NK-92 treated with Interleukin-12 subunit alpha and Interleukin-12 subunit beta, amount 100 ng/mL, for 24 hours (cell line): ENCODE results near the gene NDUFB11.

Experiments
- DNase-seq: peaks from one replicate; lab custom pipeline; 2025; lab: John Stamatoyannopoulos, UW

NDUFB11 gene

DNA sequence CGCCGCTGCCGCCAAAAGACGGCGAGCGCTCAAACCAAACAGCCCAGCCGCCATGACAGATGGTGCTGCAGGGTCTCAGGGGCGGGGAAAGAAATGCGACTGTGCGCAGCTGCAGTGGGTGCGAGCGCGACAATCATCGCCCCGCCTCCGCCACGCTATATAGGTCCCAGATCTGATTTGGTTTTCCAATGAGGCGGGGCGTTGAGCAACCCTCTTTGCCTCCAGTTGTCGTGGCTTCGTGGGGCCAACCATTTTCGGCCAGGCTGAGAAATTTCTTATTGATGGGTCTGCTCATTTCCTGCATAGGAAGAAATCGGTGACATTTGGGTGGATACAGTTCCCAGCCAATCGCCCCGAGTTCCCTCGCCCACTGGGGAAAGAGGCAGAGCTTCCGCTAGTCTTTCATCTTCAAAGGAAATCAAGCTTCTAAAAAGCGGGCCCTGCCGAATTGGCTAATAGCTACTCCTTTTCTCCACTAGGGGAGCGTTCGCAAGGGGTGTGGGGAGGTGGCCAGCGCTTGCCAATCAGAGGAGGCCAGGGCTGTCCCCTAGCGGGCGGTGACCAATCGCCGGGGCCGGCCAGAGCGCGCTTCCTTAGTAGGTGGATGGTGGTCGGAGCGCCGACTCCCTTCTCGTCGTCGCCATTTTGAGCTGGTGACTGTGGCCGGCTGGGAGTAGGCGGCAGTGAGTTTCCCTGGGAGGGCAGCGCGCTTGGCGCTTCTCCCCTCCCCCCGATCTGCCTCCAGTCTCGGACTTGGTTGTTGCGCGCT, at the start of gene NDUFB11, which contains the start of gene RBM10:
NDUFB11 (minus strand) TSS at position 77 of the 769 bp plus-strand sequence; CDS start at position 54, 23 bp downstream.
RBM10 (plus strand) TSS at position 596 of the 769 bp plus-strand sequence. CDS start 2,261 bp downstream, outside the sequence.
- DNase-seq = peak; percentile 89

GRCh38 chrX:47193475-47194193, 49.1 kb upstream of the NDUFB11 start, which contains the start of gene UBA1:
UBA1 (plus strand) TSS chrX:47193829; CDS start chrX:47198803, 4,974 bp downstream.
- DNase-seq = peak; percentile 84

- no peak for DNase-seq
Observed at GRCh38 chrX:47191806-47192401, 47.4 kb upstream of the NDUFB11 start.

DNA sequence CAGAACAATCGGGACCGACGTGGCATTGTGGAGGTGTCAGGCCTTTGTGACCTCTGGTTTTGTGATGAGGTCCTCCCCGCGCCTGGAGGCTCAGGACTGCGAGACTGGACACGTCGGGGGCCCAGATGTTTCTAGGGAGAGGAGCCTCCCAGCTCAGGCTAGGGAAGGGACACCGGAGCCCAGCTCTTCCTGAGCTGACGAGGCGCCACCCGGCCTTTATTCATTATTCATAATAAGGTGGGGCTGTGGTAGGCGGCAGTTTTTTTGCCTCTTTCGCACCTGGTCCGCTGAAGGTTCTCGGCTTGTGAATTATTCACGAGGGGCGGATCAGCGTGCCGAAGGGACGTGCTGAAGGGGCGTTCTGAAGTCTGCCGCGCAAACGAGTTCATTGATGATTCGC, 46.8 kb upstream of the NDUFB11 start:
- peak; percentile 27 for DNase-seq

- DNase-seq = peak; percentile 80
Observed at GRCh38 chrX:47190445-47191269, 46.2 kb upstream of the NDUFB11 start.

DNA sequence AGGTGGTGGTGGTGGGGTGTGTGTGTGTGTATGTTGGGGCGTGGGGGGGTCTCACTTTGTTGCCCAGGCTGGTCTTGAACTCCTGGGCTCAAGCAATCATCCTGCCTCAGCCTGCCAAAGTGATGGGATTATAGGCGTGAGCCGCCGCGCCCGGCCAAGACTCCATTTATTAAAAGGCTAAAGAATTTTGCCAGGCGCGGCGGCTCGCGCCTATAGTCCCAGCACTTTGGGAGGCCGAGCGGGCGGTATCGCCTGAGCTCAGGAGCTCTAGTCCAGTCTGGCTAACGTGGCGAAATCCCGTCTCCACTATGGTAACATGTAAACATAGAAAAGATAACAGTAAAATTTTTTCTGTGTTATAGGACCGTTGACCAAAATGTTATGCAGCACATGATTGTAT, 45.4 kb upstream of the NDUFB11 start:
- DNase-seq = no peak

DNA sequence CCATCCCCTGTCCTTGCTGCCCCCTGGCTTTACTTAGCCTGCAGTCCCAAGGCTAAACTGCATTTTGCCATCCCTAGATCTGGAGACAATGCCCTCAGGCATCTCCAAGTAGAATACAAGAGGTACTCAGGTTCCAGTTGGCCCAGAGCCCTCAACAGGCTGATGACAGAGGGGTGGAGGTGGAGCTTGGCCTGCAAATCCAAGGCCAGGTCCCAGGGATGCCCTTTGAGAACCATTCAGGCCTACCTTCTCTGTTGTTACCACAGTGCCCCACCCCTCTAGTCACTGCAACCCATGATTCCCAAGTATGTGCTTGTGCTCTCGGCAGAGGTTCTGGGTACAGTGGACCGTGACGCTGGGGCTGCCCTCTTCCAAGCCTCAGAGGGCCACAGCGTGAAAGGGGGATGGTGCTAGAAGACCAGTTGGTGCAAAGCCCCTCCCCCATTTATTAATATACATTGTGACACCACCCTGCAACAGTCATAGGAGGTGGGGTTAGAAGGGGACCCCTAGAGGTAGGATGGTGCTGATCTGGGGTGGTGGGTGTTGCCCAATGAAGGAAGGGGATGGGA, 42.7 kb upstream of the NDUFB11 start:
- DNase-seq = no peak

GRCh38 chrX:47186096-47186740, 41.7 kb upstream of the NDUFB11 start:
- no peak for DNase-seq

DNA sequence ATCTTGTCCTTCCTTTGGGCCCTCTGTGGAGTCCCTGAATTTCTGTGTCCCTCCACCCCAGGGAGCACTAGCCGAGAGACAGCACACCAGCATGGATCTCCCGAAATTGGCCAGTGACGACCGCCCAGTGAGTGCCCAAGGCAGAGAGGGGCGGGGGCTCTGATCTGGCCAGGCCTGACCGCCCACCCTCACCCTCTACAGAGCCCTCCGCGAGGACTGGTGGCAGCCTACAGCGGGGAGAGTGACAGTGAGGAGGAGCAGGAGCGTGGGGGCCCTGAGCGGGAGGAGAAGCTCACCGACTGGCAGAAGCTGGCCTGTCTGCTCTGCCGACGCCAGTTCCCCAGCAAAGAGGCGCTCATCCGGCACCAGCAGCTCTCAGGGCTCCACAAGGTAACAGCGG, 40.7 kb upstream of the NDUFB11 start:
- DNase-seq = no peak

DNA sequence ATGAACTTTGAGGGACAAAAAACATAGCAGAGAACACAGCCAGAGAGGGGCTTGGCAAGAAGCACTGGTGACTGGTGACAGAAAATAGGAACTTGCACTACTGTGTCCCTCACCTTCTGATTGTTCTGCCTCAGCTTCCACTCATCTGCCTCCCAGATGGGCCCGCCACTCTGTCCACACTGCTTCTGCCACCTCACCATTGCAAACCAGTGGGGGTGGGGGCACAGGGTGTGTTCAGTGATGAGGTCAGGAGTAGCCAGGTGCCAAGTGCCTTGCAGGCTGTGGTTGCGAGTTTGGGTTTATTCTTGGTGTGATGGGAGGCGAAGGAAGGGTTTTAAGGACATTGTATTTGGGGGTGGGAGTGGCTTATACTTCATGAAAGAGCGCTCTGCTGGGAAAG, 40.0 kb upstream of the NDUFB11 start:
- no peak for DNase-seq

- DNase-seq = no peak
Observed at GRCh38 chrX:47182106-47182700, 37.7 kb upstream of the NDUFB11 start.

DNA sequence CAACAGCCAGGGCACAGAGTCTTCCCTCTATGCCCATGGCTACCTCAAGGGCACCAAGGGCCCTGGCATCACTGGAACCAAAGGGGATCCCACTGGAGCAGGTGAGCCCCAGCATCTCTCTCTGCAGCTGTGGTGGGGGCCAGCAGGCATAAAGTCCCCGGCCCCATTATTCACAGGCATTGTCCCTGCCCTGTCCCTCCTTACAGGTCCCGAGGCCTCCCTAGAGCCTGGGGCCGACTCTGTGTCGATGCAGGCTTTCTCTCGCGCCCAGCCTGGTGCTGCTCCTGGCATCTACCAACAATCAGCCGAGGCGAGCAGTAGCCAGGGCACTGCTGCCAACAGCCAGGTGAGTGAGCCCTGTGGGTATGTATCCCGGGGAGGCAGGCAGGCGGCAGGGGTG, 36.8 kb upstream of the NDUFB11 start:
- DNase-seq = no peak

GRCh38 chrX:47180346-47180745, 35.8 kb upstream of the NDUFB11 start:
- no peak for DNase-seq

DNA sequence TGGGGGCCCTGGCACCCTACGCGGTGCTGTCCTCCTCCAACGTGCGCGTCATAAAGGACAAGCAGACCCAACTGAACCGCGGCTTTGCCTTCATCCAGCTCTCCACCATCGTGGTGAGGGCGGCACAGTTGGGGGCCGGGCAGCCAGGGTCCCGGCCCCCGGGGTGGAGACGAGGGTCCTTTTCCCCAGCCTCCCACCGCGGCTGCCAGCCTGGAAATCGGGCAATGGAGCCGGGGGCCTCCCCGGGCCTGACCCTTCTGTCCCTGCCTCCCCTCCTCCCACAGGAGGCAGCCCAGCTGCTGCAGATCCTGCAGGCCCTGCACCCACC, 35.4 kb upstream of the NDUFB11 start:
- DNase-seq = no peak

- no peak for DNase-seq
Observed at GRCh38 chrX:47179221-47179927, 34.9 kb upstream of the NDUFB11 start.

GRCh38 chrX:47178337-47178736, 33.8 kb upstream of the NDUFB11 start:
- DNase-seq = no peak

GRCh38 chrX:47177079-47177478, 32.6 kb upstream of the NDUFB11 start:
- no peak for DNase-seq

DNA sequence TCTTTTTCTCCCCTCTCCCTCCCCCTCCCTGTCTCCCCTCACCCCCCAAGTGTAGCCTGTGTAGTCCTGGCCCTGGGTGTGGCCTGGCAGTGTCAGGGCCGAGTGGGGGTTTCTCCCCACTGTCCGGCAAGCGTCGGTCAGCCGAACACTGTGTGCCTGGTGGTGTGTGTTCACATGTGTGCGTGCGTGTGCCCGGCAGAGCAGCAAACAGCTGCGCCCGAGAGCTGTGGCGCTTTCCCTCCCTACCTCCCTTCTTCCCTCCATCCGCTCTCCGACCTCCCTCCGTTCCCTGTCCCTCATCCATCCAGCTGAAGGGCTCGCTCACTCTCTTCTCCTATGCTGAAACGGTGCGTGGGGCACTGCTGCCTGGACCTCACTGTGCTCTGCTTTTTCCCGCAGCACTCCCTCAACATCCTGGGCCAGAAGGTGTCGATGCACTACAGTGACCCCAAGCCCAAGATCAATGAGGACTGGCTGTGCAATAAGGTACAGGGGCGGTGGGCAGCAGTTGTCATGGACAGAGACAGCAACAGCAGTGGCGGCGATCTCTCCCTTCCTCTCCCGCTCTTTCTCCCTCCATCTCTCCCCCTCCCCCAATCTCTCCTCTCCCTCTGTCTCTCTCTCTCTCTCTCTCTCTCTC, 31.7 kb upstream of the NDUFB11 start:
- no peak for DNase-seq

GRCh38 chrX:47175588-47175980, 31.1 kb upstream of the NDUFB11 start:
- DNase-seq = no peak
